GM18517 (cell line): Measurements from ENCODE around the gene BPTF.
"Not testable (repeated sequence)": the region's sequence is repeated elsewhere in the genome, so short reads cannot be mapped to it uniquely, and the experiment has no call there.

Experiments
- ATAC-seq: cut with Tn5 transposase; IDR thresholded peaks from one replicate; pipeline ENCODE4 v1.9.1; 2021; ENCODE audit warnings: mild to moderate bottlenecking, moderate library complexity; ENCODE audit not compliant: unreplicated experiment

Gene BPTF

GRCh38 chr17:67824735-67825626, at the start of gene BPTF:
Gene BPTF (plus strand): TSS chr17:67825503. CDS start chr17:67825725, 222 bp downstream.
- peak; percentile 67 for ATAC-seq

- ATAC-seq: no peak
Measured at GRCh38 chr17:67779098-67779672, 46.1 kb upstream of the BPTF start.

GRCh38 chr17:67784364-67785121, 40.8 kb upstream of the BPTF start:
- no peak for ATAC-seq

- ATAC-seq: no peak
Measured at GRCh38 chr17:67785122-67785477, 40.2 kb upstream of the BPTF start.

- ATAC-seq: no peak
Measured at GRCh38 chr17:67785504-67785903, 39.8 kb upstream of the BPTF start.

GRCh38 chr17:67800495-67800928, 24.8 kb upstream of the BPTF start:
- ATAC-seq: peak; percentile 93

GRCh38 chr17:67801626-67802175, 23.6 kb upstream of the BPTF start:
- no peak for ATAC-seq

GRCh38 chr17:67810464-67810863, 14.8 kb upstream of the BPTF start:
- no peak for ATAC-seq

- ATAC-seq: not testable (repeated sequence)
Measured at GRCh38 chr17:67812380-67812779, 12.9 kb upstream of the BPTF start.

- ATAC-seq: no peak
Measured at GRCh38 chr17:67813803-67814180, 11.5 kb upstream of the BPTF start.

GRCh38 chr17:67818110-67819002, 6.9 kb upstream of the BPTF start:
- peak; percentile 72 for ATAC-seq

GRCh38 chr17:67819722-67820121, 5.6 kb upstream of the BPTF start:
- ATAC-seq: no peak

- no peak for ATAC-seq
Measured at GRCh38 chr17:67821871-67822367, 3.4 kb upstream of the BPTF start.

GRCh38 chr17:67825627-67826601, 611 bp downstream of the BPTF start:
- peak; percentile 24 for ATAC-seq

GRCh38 chr17:67829331-67829730, 4.0 kb downstream of the BPTF start:
- ATAC-seq: no peak

- ATAC-seq: no peak
Measured at GRCh38 chr17:67830440-67830839, 5.1 kb downstream of the BPTF start.

GRCh38 chr17:67831268-67831667, 6.0 kb downstream of the BPTF start:
- no peak for ATAC-seq

- ATAC-seq: no peak
Measured at GRCh38 chr17:67833134-67833533, 7.8 kb downstream of the BPTF start.
